ENCODE data around the gene C2CD4A. TPM values are rescaled to one million over a fixed set of nuclear protein-coding genes. Genes with fewer than 3 reads are reported as not detected.

Gene C2CD4A
- total RNA-seq, 1 donor: not detected

DNA sequence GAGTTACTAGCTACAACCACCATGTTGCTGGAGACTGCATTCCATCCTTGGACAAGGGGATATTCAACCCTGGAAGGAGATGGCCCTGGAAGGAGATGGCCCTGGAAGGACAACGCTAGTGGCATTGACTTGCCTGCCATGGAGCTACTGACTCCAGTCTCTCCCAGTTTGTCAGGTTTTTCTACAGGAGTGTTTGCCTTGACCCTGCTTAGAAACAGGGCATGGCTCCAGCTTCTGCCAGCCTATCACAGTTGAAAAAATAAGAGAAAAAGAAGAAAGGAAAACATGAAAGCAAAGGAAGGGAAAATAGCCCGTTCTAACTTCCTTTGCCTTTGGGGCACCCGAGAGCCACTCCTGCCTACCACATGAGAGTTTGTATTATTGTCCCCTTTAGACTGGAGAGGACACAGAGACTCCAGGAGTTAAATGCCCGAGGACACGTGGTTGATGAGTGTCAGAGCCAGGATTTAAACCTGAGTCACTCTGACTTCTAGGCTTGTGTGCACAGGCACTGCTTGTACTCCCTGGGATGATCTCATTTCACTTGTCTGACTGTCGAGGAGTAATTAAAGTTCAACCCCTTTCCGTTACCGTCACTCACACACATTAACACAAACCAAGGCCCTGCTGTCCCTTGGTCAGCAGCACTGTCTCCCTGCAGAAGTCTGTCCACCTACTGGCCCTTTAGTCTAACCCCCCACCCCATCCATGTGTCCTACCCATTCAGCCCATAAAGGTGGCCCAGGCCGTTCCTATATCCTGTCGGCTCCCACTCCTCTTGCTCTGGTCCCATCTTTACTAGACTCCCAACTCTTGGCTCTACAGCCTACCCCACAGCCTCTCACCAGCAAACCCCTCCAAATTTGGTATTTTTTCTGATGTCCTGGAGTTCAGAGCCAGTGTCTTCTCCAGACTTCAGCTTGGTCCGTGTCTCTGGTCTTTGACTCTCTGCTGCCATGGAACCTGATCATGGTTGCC, 46.1 kb downstream of the C2CD4A start:
- peak overlapping the region; percentile 8 for H3K4me2 ChIP-seq (ENCODE audit: insufficient read depth, low read length)
- peak overlapping the region; percentile 9 for H3K27ac ChIP-seq (ENCODE audit: low read depth, low read length)

DNA sequence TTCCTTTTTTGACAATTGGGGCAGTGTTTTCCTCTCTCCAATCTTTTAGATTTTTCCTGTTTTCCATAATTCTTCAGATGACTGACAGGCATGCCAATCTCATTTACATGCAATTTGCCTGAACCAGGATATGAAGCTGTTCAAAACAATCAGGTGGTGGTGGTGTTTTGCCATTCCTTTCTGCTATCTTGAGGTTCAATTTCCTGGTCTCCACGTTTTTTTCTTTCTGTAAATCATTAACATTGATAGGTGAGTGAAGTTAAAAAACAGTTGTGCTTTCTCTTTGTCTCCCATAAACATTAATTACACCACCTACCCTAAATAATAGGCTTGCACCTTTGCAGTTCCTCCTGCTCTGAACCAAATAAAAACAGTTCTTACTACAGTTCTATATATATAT, 49.1 kb downstream of the C2CD4A start:
- TF ChIP-seq, protein P1, sequence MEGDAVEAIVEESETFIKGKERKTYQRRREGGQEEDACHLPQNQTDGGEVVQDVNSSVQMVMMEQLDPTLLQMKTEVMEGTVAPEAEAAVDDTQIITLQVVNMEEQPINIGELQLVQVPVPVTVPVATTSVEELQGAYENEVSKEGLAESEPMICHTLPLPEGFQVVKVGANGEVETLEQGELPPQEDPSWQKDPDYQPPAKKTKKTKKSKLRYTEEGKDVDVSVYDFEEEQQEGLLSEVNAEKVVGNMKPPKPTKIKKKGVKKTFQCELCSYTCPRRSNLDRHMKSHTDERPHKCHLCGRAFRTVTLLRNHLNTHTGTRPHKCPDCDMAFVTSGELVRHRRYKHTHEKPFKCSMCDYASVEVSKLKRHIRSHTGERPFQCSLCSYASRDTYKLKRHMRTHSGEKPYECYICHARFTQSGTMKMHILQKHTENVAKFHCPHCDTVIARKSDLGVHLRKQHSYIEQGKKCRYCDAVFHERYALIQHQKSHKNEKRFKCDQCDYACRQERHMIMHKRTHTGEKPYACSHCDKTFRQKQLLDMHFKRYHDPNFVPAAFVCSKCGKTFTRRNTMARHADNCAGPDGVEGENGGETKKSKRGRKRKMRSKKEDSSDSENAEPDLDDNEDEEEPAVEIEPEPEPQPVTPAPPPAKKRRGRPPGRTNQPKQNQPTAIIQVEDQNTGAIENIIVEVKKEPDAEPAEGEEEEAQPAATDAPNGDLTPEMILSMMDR (IDR thresholded peaks at IDR 0.05; ENCODE audit: extremely low read depth, low read depth, low read length): no peak
- no peaks in the 10 kb centered on the region for H3K27me3 ChIP-seq (ENCODE audit: insufficient read depth, low read length)
- no peaks in the 10 kb centered on the region for H3K79me2 ChIP-seq (ENCODE audit: insufficient read depth, low read length)
- no peak overlapping the region for H3K27ac ChIP-seq (ENCODE audit: low read depth, low read length)
- H3K9me3 ChIP-seq (ENCODE audit: low read depth, low read length): no peaks in the 10 kb centered on the region
- no peak overlapping the region for H3K4me2 ChIP-seq (ENCODE audit: insufficient read depth, low read length)
- H3K36me3 ChIP-seq (ENCODE audit: insufficient read depth, low read length): no peaks in the 10 kb centered on the region
- H2AFZ ChIP-seq (ENCODE audit: low read length): no peak overlapping the region
- no peaks in the 10 kb centered on the region for H4K20me1 ChIP-seq (ENCODE audit: insufficient read depth, low read length)
- H3K4me1 ChIP-seq (ENCODE audit: insufficient read depth, low read length): peaks cover 23% of the 10 kb centered on the region
- no peak for DNase-seq (ENCODE audit: insufficient read length, low spot score, missing footprints)
- no peak overlapping the region for H3K4me3 ChIP-seq (ENCODE audit: insufficient read depth, low read length)

More for the DNA sequence above, 46.1 kb downstream of the C2CD4A start:
- H3K9me3 ChIP-seq (ENCODE audit: low read depth, low read length): no peaks in the 10 kb centered on the region
- H3K4me3 ChIP-seq (ENCODE audit: insufficient read depth, low read length): no peak overlapping the region
- no peak overlapping the region for H2AFZ ChIP-seq (ENCODE audit: low read length)
- no peaks in the 10 kb centered on the region for H4K20me1 ChIP-seq (ENCODE audit: insufficient read depth, low read length)
- no peaks in the 10 kb centered on the region for H3K36me3 ChIP-seq (ENCODE audit: insufficient read depth, low read length)
- H3K4me1 ChIP-seq (ENCODE audit: insufficient read depth, low read length): peaks cover 23% of the 10 kb centered on the region
- TF ChIP-seq, protein P1 (IDR thresholded peaks at IDR 0.05; ENCODE audit: extremely low read depth, low read depth, low read length): no peak
- no peaks in the 10 kb centered on the region for H3K27me3 ChIP-seq (ENCODE audit: insufficient read depth, low read length)
- peak; percentile 88 for DNase-seq (ENCODE audit: insufficient read length, low spot score, missing footprints)
- H3K79me2 ChIP-seq (ENCODE audit: insufficient read depth, low read length): no peaks in the 10 kb centered on the region

DNA sequence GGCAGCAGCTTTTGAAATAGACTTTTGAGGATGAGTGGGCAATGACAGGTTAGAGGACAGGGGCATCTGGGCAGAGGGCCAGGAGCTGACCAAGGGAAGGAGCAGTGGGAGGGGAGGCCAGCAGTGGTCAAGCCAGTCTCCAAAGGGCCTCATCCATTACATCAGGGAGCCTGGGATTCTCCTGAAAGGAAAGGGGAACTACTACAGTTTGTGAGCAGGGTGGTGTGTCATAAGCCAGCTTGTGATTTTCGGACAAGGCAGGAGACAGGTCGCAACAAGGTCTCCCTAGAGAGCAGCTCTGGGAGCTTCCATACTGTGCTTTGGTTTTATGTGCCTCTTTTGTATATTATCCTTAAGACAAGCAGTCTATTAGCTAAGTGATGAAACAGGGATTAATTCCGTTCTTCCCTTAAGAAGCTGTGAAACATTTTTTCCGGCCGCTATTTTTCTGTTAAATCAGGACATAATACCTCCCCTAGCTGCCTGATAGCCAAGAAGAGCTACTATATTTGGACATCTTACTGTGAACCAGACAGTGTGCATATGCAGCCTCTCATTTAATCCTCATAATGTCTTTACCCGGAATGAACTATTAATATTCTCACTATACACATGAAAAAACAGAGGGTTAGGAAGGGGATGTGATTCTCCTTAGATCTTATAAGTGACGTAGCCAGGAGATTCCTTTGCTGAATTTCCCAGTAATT, 51.9 kb downstream of the C2CD4A start:
- Histone ChIP-seq H3K36me3 (ENCODE audit: insufficient read depth, low read length) (no peaks in the 10 kb centered on the region), H3K4me1 (ENCODE audit: insufficient read depth, low read length) (peaks cover 10% of the 10 kb centered on the region), H3K27ac (ENCODE audit: low read depth, low read length) (peak overlapping the region; percentile 78), H3K4me2 (ENCODE audit: insufficient read depth, low read length) (peak overlapping the region; percentile 74), H4K20me1 (ENCODE audit: insufficient read depth, low read length) (no peaks in the 10 kb centered on the region), H3K9me3 (ENCODE audit: low read depth, low read length) (no peaks in the 10 kb centered on the region), H3K4me3 (ENCODE audit: insufficient read depth, low read length) (peak overlapping the region; percentile 41), H3K27me3 (ENCODE audit: insufficient read depth, low read length) (no peaks in the 10 kb centered on the region), H3K79me2 (ENCODE audit: insufficient read depth, low read length) (no peaks in the 10 kb centered on the region), H2AFZ (ENCODE audit: low read length) (peak overlapping the region; percentile 61)
- TF ChIP-seq, protein P1 (IDR thresholded peaks at IDR 0.05; ENCODE audit: extremely low read depth, low read depth, low read length): no peak
- no peak for DNase-seq (ENCODE audit: insufficient read length, low spot score, missing footprints)
